CD14-positive monocyte (primary cell): ENCODE measurements around the gene HMGCS2. TPM values are rescaled to one million over a fixed set of nuclear protein-coding genes. Genes with fewer than 3 reads are reported as not detected.

Experiments
- DNase-seq, 3 donors: peaks; one replicate each; pipeline ENCODE4 v3.0.0-alpha.2; 2011 to 2022
- H2AFZ ChIP-seq: 2 replicates; pipeline ENCODE4 v1.6.0; 2012; ENCODE audit warnings: mild to moderate bottlenecking, low read depth, low read length, inconsistent platforms; ENCODE audit not compliant: insufficient read depth, poor library complexity, severe bottlenecking
- H3K27ac ChIP-seq, 2 donors: 1 replicate in 1 of 2; 2 replicates in 1 of 2; pipeline ENCODE4 v1.5.1; 2012 to 2013; ENCODE audit warnings: low read length in 2 of 2, control low read depth in 1 of 2, inconsistent platforms in 1 of 2, low read depth in 1 of 2, mild to moderate bottlenecking in 1 of 2
- H3K27me3 ChIP-seq, 2 donors: one replicate each; pipeline versions ENCODE4 v1.6.0 to v1.6.1; 2011 to 2013; ENCODE audit warnings: low read length in 2 of 2; ENCODE audit not compliant: control insufficient read depth in 2 of 2, insufficient read depth in 2 of 2
- H3K36me3 ChIP-seq, 2 donors: replicated peaks in 1 of 2; 1 replicate in 1 of 2; 2 replicates in 1 of 2; pipeline versions ENCODE4 v1.5.1 to v1.6.1; 2012 to 2013; ENCODE audit warnings: low read length in 2 of 2, control low read depth in 1 of 2, inconsistent platforms in 1 of 2, mild to moderate bottlenecking in 1 of 2; ENCODE audit not compliant: insufficient read depth in 2 of 2, control insufficient read depth in 1 of 2
- H3K4me1 ChIP-seq, 2 donors: 1 replicate in 1 of 2; 2 replicates in 1 of 2; pipeline versions ENCODE4 v1.5.1 to v1.6.1; 2012 to 2013; ENCODE audit warnings: low read length in 2 of 2, control low read depth in 1 of 2, inconsistent platforms in 1 of 2, mild to moderate bottlenecking in 1 of 2, moderate library complexity in 1 of 2; ENCODE audit not compliant: insufficient read depth in 2 of 2, control insufficient read depth in 1 of 2
- H3K4me2 ChIP-seq: replicated peaks from 2 replicates; pipeline ENCODE3; 2012; ENCODE audit warnings: low read length, moderate library complexity, mild to moderate bottlenecking; ENCODE audit not compliant: poor library complexity, severe bottlenecking; ENCODE audit errors: extremely low read depth
- H3K4me3 ChIP-seq, 3 experiments: fragments of 200-600 bp in 1 of 3; sonication (generic) in 1 of 3; replicated peaks in 1 of 3; 1 replicate in 2 of 3; 2 replicates in 1 of 3; pipeline ENCODE4 v1.5.1; 2011 to 2013; ENCODE audit warnings: low read length in 3 of 3, mild to moderate bottlenecking in 3 of 3, control low read depth in 2 of 3, low read depth in 2 of 3, inconsistent platforms in 1 of 3, moderate library complexity in 1 of 3
- H3K79me2 ChIP-seq: 2 replicates; pipeline ENCODE4 v1.6.0; 2012; ENCODE audit warnings: mild to moderate bottlenecking, control low read depth, inconsistent platforms, low read length, moderate library complexity; ENCODE audit not compliant: insufficient read depth
- H3K9ac ChIP-seq: 2 replicates; pipeline ENCODE4 v1.6.0; 2017; ENCODE audit warnings: low read length, mild to moderate bottlenecking; ENCODE audit not compliant: insufficient read depth, poor library complexity, severe bottlenecking
- H3K9me3 ChIP-seq, 2 donors: replicated peaks in 1 of 2; 1 replicate in 1 of 2; 2 replicates in 1 of 2; pipeline versions ENCODE4 v1.5.1 to v1.6.1; 2012 to 2013; ENCODE audit warnings: low read length in 2 of 2, control low read depth in 1 of 2; ENCODE audit not compliant: control insufficient read depth in 1 of 2, insufficient read depth in 1 of 2
- H4K20me1 ChIP-seq: 2 replicates; pipeline ENCODE4 v1.6.0; 2012; ENCODE audit warnings: mild to moderate bottlenecking, low read length, control low read depth, moderate library complexity; ENCODE audit not compliant: insufficient read depth
- H3K27ac Mint-ChIP-seq, 7 donors: one replicate each; pipeline ENCODE4 v1.8.0; 2020; ENCODE audit warnings: mild to moderate bottlenecking in 7 of 7, mixed read lengths in 7 of 7, moderate library complexity in 6 of 7, inconsistent platforms in 2 of 7
- H3K27me3 Mint-ChIP-seq, 3 donors: one replicate each; pipeline ENCODE4 v1.8.0; 2021 to 2022; ENCODE audit warnings: low read depth in 3 of 3, mild to moderate bottlenecking in 3 of 3, mixed read lengths in 3 of 3, moderate library complexity in 3 of 3, inconsistent platforms in 1 of 3
- H3K36me3 Mint-ChIP-seq, 2 donors: one replicate each; pipeline ENCODE4 v1.8.0; 2020; ENCODE audit warnings: mixed read lengths in 2 of 2, inconsistent platforms in 1 of 2, mild to moderate bottlenecking in 1 of 2
- H3K4me1 Mint-ChIP-seq: one replicate; pipeline ENCODE4 v1.8.0; 2020; ENCODE audit warnings: mild to moderate bottlenecking, mixed read lengths
- H3K4me3 Mint-ChIP-seq, 2 donors: one replicate each; pipeline ENCODE4 v1.8.0; 2020; ENCODE audit warnings: mild to moderate bottlenecking in 2 of 2, mixed read lengths in 2 of 2, moderate library complexity in 1 of 2
- H3K9me3 Mint-ChIP-seq, 7 donors: one replicate each; pipeline ENCODE4 v1.8.0; 2020 to 2022; ENCODE audit warnings: mixed read lengths in 7 of 7, mild to moderate bottlenecking in 6 of 7, moderate library complexity in 6 of 7, inconsistent platforms in 2 of 7
- WGBS: methylation state at CpG from one replicate; pipeline ENCODE4 v1.1.5; 2013; ENCODE audit warnings: missing lambda C conversion rate; ENCODE audit not compliant: insufficient coverage; 5-methylcytosine and 5-hydroxymethylcytosine counted together
- intact Hi-C, 2 donors: fragments of 100-400 bp; cut with micrococcal nuclease; formaldehyde crosslinking; loops; one replicate each; pipeline versions ENCODE4 v1.15.0 to v1.15.1; 2023
- polyA plus RNA-seq, 3 donors: library from polyadenylated mRNA; depleted of rRNA in 1 of 3; unstranded in 2 of 3; stranded (reverse) in 1 of 3; fragments of 300-500 nt in 2 of 3; fragments of >200 nt in 1 of 3; fragmentation: Illumina TruSeq in 2 of 3; gene quantifications; 1 replicate in 2 of 3; 2 replicates in 1 of 3; pipeline ENCODE4 v1.2.3, GENCODE V29; 2012 to 2021
- TF ChIP-seq, protein P1 (sequence below): fragments of 200-600 bp; IDR thresholded peaks from one replicate; pipeline ENCODE4 v1.8.0; 2022; ENCODE audit warnings: antibody characterized with exemption, mild to moderate bottlenecking

The HMGCS2 gene
- polyA plus RNA-seq, 3 donors, result not detected

- Mint-ChIP-seq H3K27me3 (peaks cover 0 to 1% (median 0%) of the 10 kb centered on the region in 3 donors), H3K27ac (peak overlapping the region in 1 of 7 donors; percentile 2), H3K4me1 (peaks cover 6% of the 10 kb centered on the region), H3K4me3 (no peak overlapping the region), H3K36me3 (no peaks in the 10 kb centered on the region), H3K9me3 (no peaks in the 10 kb centered on the region)
- no peak overlapping the region for H3K27ac ChIP-seq
- H3K9ac ChIP-seq, result no peak overlapping the region
- no peaks in the 10 kb centered on the region for H3K27me3 ChIP-seq
- TF ChIP-seq, protein P1, sequence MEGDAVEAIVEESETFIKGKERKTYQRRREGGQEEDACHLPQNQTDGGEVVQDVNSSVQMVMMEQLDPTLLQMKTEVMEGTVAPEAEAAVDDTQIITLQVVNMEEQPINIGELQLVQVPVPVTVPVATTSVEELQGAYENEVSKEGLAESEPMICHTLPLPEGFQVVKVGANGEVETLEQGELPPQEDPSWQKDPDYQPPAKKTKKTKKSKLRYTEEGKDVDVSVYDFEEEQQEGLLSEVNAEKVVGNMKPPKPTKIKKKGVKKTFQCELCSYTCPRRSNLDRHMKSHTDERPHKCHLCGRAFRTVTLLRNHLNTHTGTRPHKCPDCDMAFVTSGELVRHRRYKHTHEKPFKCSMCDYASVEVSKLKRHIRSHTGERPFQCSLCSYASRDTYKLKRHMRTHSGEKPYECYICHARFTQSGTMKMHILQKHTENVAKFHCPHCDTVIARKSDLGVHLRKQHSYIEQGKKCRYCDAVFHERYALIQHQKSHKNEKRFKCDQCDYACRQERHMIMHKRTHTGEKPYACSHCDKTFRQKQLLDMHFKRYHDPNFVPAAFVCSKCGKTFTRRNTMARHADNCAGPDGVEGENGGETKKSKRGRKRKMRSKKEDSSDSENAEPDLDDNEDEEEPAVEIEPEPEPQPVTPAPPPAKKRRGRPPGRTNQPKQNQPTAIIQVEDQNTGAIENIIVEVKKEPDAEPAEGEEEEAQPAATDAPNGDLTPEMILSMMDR, result no peak
- H3K4me3 ChIP-seq, result no peak overlapping the region
- H3K9me3 ChIP-seq, result no peaks in the 10 kb centered on the region
- intact Hi-C loops, result no loop called here
- H3K36me3 ChIP-seq, result no peaks in the 10 kb centered on the region
- H2AFZ ChIP-seq, result no peak overlapping the region
- no peak overlapping the region for H3K4me2 ChIP-seq
- H3K79me2 ChIP-seq, result no peaks in the 10 kb centered on the region
- no peak for DNase-seq
- H3K4me1 ChIP-seq, result no peaks in the 10 kb centered on the region
- 83% methylated on average over 1 of the region's 3 CpGs for WGBS
- H4K20me1 ChIP-seq, result no peaks in the 10 kb centered on the region
Measured at GRCh38 chr1:119773711-119774241, 5.1 kb upstream of the HMGCS2 start.

GRCh38 chr1:119772298-119772697 is 3.6 kb upstream of the HMGCS2 start:
- no peaks in the 10 kb centered on the region for H3K36me3 Mint-ChIP-seq
- TF ChIP-seq, protein P1, result no peak
- Histone ChIP-seq H3K27ac (no peak overlapping the region), H3K4me3 (no peak overlapping the region), H3K9ac (no peak overlapping the region), H3K9me3 (no peaks in the 10 kb centered on the region), H3K27me3 (no peaks in the 10 kb centered on the region), H2AFZ (no peak overlapping the region), H3K4me2 (no peak overlapping the region), H3K79me2 (no peaks in the 10 kb centered on the region), H3K36me3 (no peaks in the 10 kb centered on the region), H4K20me1 (no peaks in the 10 kb centered on the region), H3K4me1 (no peaks in the 10 kb centered on the region)
- intact Hi-C loops, result no loop called here
- H3K27ac Mint-ChIP-seq, result no peak overlapping the region
- peaks cover 0 to 1% (median under 1%) of the 10 kb centered on the region in 3 donors for H3K27me3 Mint-ChIP-seq
- no CpG with 5 or more reads among the region's 2 CpGs for WGBS
- H3K4me1 Mint-ChIP-seq, result peaks cover 6% of the 10 kb centered on the region
- H3K9me3 Mint-ChIP-seq, result no peaks in the 10 kb centered on the region
- no peak overlapping the region for H3K4me3 Mint-ChIP-seq
- no peak for DNase-seq
